Hepatocyte (in vitro differentiated cells): ENCODE measurements around the gene TGFBI. TPM values are rescaled to one million over a fixed set of nuclear protein-coding genes. Genes with fewer than 3 reads are reported as not detected.
A peak's percentile ranks its signal among the peaks of the same experiment; 100 is the strongest.

Experiments used
- DNase-seq: peaks from one replicate; pipeline ENCODE4 v3.0.0-alpha.2; 2016; ENCODE audit warnings: low spot score
- H2AFZ ChIP-seq: fragments of 200-600 bp; sonication (generic); 2 replicates; pipeline ENCODE4 v1.6.0; 2016; ENCODE audit warnings: antibody characterized with exemption, mild to moderate bottlenecking
- H3K27ac ChIP-seq: fragments of 200-600 bp; sonication (generic); 2 replicates; pipeline ENCODE4 v1.5.1; 2016; ENCODE audit warnings: mild to moderate bottlenecking
- H3K27me3 ChIP-seq: fragments of 200-600 bp; sonication (generic); 2 replicates; pipeline ENCODE4 v1.6.1; 2016
- H3K36me3 ChIP-seq: fragments of 200-600 bp; sonication (generic); replicated peaks from 2 replicates; pipeline ENCODE4 v1.5.1; 2016; ENCODE audit warnings: low read depth; ENCODE audit not compliant: insufficient read depth
- H3K4me1 ChIP-seq: fragments of 200-600 bp; sonication (generic); 2 replicates; pipeline ENCODE4 v1.5.1; 2016; ENCODE audit warnings: mild to moderate bottlenecking, moderate library complexity; ENCODE audit not compliant: insufficient read depth
- H3K4me2 ChIP-seq: fragments of 200-600 bp; sonication (generic); 2 replicates; pipeline ENCODE4 v1.6.0; 2016
- H3K4me3 ChIP-seq: fragments of 200-600 bp; sonication (generic); 2 replicates; pipeline ENCODE4 v1.5.1; 2016; ENCODE audit warnings: mild to moderate bottlenecking
- H3K79me2 ChIP-seq: fragments of 200-600 bp; sonication (generic); 2 replicates; pipeline ENCODE4 v1.6.0; 2017; ENCODE audit warnings: mild to moderate bottlenecking
- H3K9me2 ChIP-seq: fragments of 200-600 bp; sonication (generic); replicated peaks from 2 replicates; pipeline ENCODE4 v1.6.0; 2017; ENCODE audit warnings: mild to moderate bottlenecking; ENCODE audit not compliant: insufficient read depth
- H3K9me3 ChIP-seq: fragments of 200-600 bp; sonication (generic); 2 replicates; pipeline ENCODE4 v1.5.1; 2016; ENCODE audit warnings: low read depth, mild to moderate bottlenecking
- H4K20me1 ChIP-seq: fragments of 200-600 bp; sonication (generic); 2 replicates; pipeline ENCODE4 v1.6.0; 2016; ENCODE audit warnings: mild to moderate bottlenecking; ENCODE audit not compliant: insufficient read depth, poor library complexity, severe bottlenecking
- EZH2 ChIP-seq: fragments of 200-600 bp; sonication (generic); IDR thresholded peaks from 2 replicates; pipeline ENCODE4 v1.6.1; 2016; ENCODE audit warnings: antibody characterized with exemption, mild to moderate bottlenecking, borderline replicate concordance
- EZH2phosphoT487 ChIP-seq: fragments of 200-600 bp; sonication (generic); IDR thresholded peaks from one replicate; pipeline ENCODE4 v1.6.1; 2018; ENCODE audit warnings: antibody characterized with exemption, mild to moderate bottlenecking, low read depth, moderate library complexity; ENCODE audit not compliant: unreplicated experiment, severe bottlenecking
- WGBS: methylation state at CpG from one replicate; pipeline ENCODE4 v1.1.6; 2016; ENCODE audit warnings: low lambda C conversion rate; ENCODE audit errors: missing lambda C conversion rate; 5-methylcytosine and 5-hydroxymethylcytosine counted together
- polyA plus RNA-seq: library from polyadenylated mRNA; unstranded; fragments of >200 nt; fragmentation: Nextera tagmentation; extraction: Ambion mirVana; gene quantifications from 2 replicates; pipeline ENCODE4 v1.2.1, GENCODE V29; 2016
- small RNA-seq: library from RNA; depleted of rRNA; stranded (forward); fragments of <200 nt; gene quantifications from one replicate; pipeline ENCODE3, GENCODE V24; 2014
- total RNA-seq: library from RNA; depleted of rRNA; stranded (reverse); fragments of >200 nt; gene quantifications from 2 replicates; pipeline ENCODE4 v1.2.3, GENCODE V29; 2014
- TF ChIP-seq, protein P1 (sequence below): fragments of 200-600 bp; sonication (generic); IDR thresholded peaks from 2 replicates; pipeline ENCODE4 v1.5.1; 2016; ENCODE audit warnings: antibody characterized with exemption, mild to moderate bottlenecking; ENCODE audit not compliant: poor library complexity

The TGFBI gene
- total and polyA plus RNA-seq, 2 experiments from 2014 or later: 396 to 401 TPM

DNA sequence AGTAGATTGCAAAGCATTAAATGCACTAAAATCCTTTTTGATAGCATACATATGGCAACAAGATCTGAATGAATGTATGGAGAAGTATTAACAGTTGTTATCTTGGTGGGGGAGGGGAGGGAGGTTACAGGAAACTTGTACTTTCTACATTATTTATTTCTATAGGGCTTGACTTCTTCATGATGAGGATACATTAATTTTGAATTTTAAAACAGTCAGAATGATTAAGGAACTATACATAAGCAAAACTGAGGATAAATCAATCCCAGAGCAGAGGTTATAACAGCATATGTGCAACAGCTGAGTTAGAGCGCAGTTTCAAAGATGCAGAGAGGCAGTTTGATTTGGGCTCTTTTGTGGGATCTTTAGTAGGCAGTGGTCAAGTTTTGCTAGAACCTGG lies 80.0 kb downstream of the TGFBI start:
- Histone ChIP-seq H3K27ac (peak overlapping the region; percentile 32), H2AFZ (no peak overlapping the region), H4K20me1 (no peaks in the 10 kb centered on the region), H3K36me3 (no peaks in the 10 kb centered on the region), H3K4me1 (peaks cover 18% of the 10 kb centered on the region), H3K79me2 (no peaks in the 10 kb centered on the region), H3K9me3 (no peaks in the 10 kb centered on the region), H3K4me2 (no peak overlapping the region), H3K4me3 (no peak overlapping the region), H3K27me3 (no peaks in the 10 kb centered on the region), H3K9me2 (no peaks in the 10 kb centered on the region)
- WGBS: 96% methylated on average over 1 of the region's 1 CpG
- no peak for DNase-seq
- TF ChIP-seq EZH2 (no peak), EZH2phosphoT487 (no peak)
- TF ChIP-seq, protein P1, sequence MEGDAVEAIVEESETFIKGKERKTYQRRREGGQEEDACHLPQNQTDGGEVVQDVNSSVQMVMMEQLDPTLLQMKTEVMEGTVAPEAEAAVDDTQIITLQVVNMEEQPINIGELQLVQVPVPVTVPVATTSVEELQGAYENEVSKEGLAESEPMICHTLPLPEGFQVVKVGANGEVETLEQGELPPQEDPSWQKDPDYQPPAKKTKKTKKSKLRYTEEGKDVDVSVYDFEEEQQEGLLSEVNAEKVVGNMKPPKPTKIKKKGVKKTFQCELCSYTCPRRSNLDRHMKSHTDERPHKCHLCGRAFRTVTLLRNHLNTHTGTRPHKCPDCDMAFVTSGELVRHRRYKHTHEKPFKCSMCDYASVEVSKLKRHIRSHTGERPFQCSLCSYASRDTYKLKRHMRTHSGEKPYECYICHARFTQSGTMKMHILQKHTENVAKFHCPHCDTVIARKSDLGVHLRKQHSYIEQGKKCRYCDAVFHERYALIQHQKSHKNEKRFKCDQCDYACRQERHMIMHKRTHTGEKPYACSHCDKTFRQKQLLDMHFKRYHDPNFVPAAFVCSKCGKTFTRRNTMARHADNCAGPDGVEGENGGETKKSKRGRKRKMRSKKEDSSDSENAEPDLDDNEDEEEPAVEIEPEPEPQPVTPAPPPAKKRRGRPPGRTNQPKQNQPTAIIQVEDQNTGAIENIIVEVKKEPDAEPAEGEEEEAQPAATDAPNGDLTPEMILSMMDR: no peak

DNA sequence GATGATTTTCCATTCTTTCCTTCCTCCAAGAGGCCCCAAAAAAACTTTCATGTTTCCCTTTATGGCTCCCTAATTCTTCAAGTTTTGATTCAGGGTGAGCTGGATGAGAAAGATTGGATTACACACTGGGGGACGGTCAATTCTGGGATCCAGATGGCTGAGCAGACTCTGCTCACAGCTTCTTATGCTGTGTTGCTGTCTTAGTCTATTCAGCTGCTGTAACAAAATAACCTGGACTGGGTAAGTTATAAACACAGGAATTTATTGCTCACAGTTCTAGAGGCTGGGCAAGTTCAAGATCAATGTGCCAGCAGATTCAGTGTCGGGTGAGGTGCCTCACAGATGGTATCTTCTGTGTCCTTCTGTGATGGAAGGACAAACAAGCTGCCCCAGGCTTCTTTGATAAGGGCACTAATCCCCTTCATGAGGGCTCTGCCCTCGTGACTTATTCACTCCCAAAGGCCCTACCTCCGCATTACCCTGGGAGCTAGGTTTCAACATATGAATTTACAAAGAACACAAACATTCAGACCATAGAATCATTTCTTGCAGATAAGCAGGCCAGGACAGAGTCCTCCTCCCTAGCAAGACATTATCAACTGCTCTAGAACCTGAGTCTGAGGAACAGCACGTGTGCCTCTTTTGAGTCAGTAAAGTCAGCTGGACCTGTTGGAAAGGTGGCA lies 80.8 kb downstream of the TGFBI start:
- Histone ChIP-seq H3K27ac (peak overlapping the region; percentile 32), H3K9me2 (no peaks in the 10 kb centered on the region), H3K79me2 (no peaks in the 10 kb centered on the region), H3K9me3 (no peaks in the 10 kb centered on the region), H3K36me3 (no peaks in the 10 kb centered on the region), H3K4me1 (peaks cover 9% of the 10 kb centered on the region), H2AFZ (no peak overlapping the region), H3K4me2 (no peak overlapping the region), H3K4me3 (no peak overlapping the region), H3K27me3 (no peaks in the 10 kb centered on the region), H4K20me1 (no peaks in the 10 kb centered on the region)
- peak; percentile 24 for DNase-seq
- WGBS: 73% methylated on average over 5 of the region's 5 CpGs
- TF ChIP-seq, protein P1: no peak
- no peak for TF ChIP-seq EZH2
- TF ChIP-seq EZH2phosphoT487: no peak

Small RNA genes lying within 50 kb of the gene (small RNA-seq; reads per million reads assigned to genes)
- gene VTRNA2-1: 0.43 reads per million, percentile 30 among the genes with 10 or more reads in this experiment

Other genes with a start within 250 kb of the TGFBI start
- 1.0 and 7.0 TPM in 2 replicates for gene SLC25A48, start 194.3 kb upstream of the TGFBI start, total RNA-seq
- gene SLC25A48, start 194.3 kb upstream of the TGFBI start, polyA plus RNA-seq: 0.79 and 2.0 TPM in 2 replicates
- gene IL9, start 133.1 kb upstream of the TGFBI start, total RNA-seq: not detected in 2 replicates
- not detected in 2 replicates for gene IL9, start 133.1 kb upstream of the TGFBI start, polyA plus RNA-seq
- 25.0 and 29.6 TPM in 2 replicates for gene LECT2, start 74.0 kb upstream of the TGFBI start, total RNA-seq
- 6.3 and 12.3 TPM in 2 replicates for gene LECT2, start 74.0 kb upstream of the TGFBI start, polyA plus RNA-seq
- gene SMAD5, start 103.9 kb downstream of the TGFBI start, total RNA-seq: 67.4 and 68.8 TPM in 2 replicates
- gene SMAD5, start 103.9 kb downstream of the TGFBI start, polyA plus RNA-seq: 24.1 and 34.4 TPM in 2 replicates
- gene SMIM32, start 164.2 kb downstream of the TGFBI start, total RNA-seq: 1.9 and 3.1 TPM in 2 replicates
- gene SMIM32, start 164.2 kb downstream of the TGFBI start, polyA plus RNA-seq: 2.7 and 3.9 TPM in 2 replicates